ENCODE measurements around the gene FXYD1. TPM values are rescaled to one million over a fixed set of nuclear protein-coding genes. Genes with fewer than 3 reads are reported as not detected.
A peak's percentile ranks its signal among the peaks of the same experiment; 100 is the strongest.

Gene FXYD1
- total and polyA plus RNA-seq, 2 donors (not counting 3 experiments of a cell fraction or from before 2014, with no cell fraction given), result not detected

DNA sequence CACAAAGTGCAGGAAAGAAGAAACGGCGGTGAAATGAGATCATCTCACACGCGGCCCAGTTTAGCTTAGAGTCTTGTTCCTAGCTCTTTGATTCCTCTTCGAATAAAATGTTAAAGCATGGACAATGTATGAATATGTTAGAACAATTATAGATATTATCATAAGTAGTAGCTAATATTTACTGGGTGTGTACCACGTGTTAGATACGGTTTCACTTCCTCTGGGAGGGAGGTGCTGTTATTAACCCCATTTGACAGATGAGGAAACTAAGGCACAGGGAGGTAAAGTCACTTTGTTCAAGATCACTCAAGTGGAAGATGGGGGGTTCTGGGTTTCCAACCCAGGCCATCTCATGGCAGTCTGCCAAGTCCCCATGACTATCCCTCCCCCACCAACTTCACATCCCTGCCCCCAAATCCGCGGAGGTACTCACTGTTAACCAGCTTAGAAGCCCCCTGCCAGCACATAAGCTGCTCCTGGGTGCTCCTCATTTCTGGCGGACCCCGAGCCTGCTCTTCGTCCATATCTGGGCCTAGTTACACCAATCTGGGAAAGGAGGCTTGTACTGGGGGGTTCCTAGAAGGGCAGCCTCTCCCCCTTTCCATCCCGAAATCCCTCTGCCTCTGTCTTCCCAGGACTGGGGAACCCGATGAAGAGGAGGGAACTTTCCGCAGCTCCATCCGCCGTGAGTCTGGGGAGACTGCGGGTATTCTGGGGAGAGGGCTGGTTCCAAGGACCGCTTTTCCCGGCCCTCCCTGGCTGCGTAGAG is 3.4 kb downstream of the FXYD1 start:
- no peak overlapping the region for H3K27ac ChIP-seq (ENCODE audit: insufficient read depth, low read depth, low read length)
- FAIRE-seq, result no peak
- no peaks in the 10 kb centered on the region for H3K36me3 ChIP-seq (ENCODE audit: control insufficient read depth in 2 of 2, extremely low read depth in 1 of 2, insufficient read depth in 2 of 2, low read length in 2 of 2)
- dilution Hi-C loops (cut with MboI; ENCODE audit: extremely low pct_ligation_motif_present, low sequenced_read_pairs), result no loop called here
- no peak for DNase-seq (ENCODE audit: low read depth, low spot score)
- intact Hi-C loops (cut with micrococcal nuclease), result loop anchor here (1.0 to 5.0 kb wide), 4 partner anchors 11 to 180 kb away; partner anchors contain the start of genes USF2 and ZNF792
- POLR2A ChIA-PET, result interaction anchor here (0.5 to 1.0 kb wide), 3 partner anchors 45 to 409 kb away, joined by 3 to 5 read pairs (median 4); no protein-coding TSS in a partner anchor
- no peak overlapping the region for H3K4me3 ChIP-seq (replicated peaks in 1 of 3; ENCODE audit: insufficient read depth in 1 of 3, low read depth in 1 of 3, low read length in 3 of 3)
- no peaks in the 10 kb centered on the region for H4K20me1 ChIP-seq (replicated peaks; ENCODE audit: control insufficient read depth, extremely low read depth, insufficient read depth, low read length)
- H3K9me1 ChIP-seq (replicated peaks; ENCODE audit: control insufficient read depth, extremely low read depth, insufficient read depth, low read length), result no peaks in the 10 kb centered on the region
- peak overlapping the region; percentile 71 for H3K4me2 ChIP-seq (ENCODE audit: insufficient read depth, low read length)
- BruUV-seq (replicated peaks), result no TSS peak
- H3K79me2 ChIP-seq (ENCODE audit: control insufficient read depth, insufficient read depth, low read length), result no peaks in the 10 kb centered on the region
- TF ChIP-seq FOS (IDR thresholded peaks at IDR 0.05; ENCODE audit: borderline replicate concordance, insufficient read depth, low read length) (no peak), POLR2AphosphoS5 (IDR thresholded peaks at IDR 0.05; ENCODE audit: insufficient read depth, low read depth, low read length) (no peak), POLR2A (IDR thresholded peaks at IDR 0.05; ENCODE audit: low read depth, low read length) (no peak), EZH2 (IDR thresholded peaks at IDR 0.05; ENCODE audit: borderline replicate concordance, low read depth, low read length, severe bottlenecking) (no peak), GATA2 (IDR thresholded peaks at IDR 0.05; ENCODE audit: insufficient read depth, insufficient read length, low read depth, low read length) (no peak), JUN (IDR thresholded peaks at IDR 0.05; ENCODE audit: borderline replicate concordance, insufficient read depth, insufficient read length, low read depth) (no peak), MYC (IDR thresholded peaks at IDR 0.05; ENCODE audit: low read depth, low read length) (no peak)
- TF ChIP-seq, protein P1, sequence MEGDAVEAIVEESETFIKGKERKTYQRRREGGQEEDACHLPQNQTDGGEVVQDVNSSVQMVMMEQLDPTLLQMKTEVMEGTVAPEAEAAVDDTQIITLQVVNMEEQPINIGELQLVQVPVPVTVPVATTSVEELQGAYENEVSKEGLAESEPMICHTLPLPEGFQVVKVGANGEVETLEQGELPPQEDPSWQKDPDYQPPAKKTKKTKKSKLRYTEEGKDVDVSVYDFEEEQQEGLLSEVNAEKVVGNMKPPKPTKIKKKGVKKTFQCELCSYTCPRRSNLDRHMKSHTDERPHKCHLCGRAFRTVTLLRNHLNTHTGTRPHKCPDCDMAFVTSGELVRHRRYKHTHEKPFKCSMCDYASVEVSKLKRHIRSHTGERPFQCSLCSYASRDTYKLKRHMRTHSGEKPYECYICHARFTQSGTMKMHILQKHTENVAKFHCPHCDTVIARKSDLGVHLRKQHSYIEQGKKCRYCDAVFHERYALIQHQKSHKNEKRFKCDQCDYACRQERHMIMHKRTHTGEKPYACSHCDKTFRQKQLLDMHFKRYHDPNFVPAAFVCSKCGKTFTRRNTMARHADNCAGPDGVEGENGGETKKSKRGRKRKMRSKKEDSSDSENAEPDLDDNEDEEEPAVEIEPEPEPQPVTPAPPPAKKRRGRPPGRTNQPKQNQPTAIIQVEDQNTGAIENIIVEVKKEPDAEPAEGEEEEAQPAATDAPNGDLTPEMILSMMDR (IDR thresholded peaks at IDR 0.05; ENCODE audit: extremely low read depth in 1 of 2, insufficient read depth in 1 of 2, low read depth in 1 of 2, low read length in 2 of 2), result no peak
- TF ChIP-seq, protein P2, sequence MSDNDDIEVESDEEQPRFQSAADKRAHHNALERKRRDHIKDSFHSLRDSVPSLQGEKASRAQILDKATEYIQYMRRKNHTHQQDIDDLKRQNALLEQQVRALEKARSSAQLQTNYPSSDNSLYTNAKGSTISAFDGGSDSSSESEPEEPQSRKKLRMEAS (IDR thresholded peaks at IDR 0.05; ENCODE audit: insufficient read depth, insufficient read length), result no peak
- CTCF ChIA-PET, result interaction anchor here (0.6 to 3.5 kb wide), 17 partner anchors 11 to 326 kb away, joined by 3 to 73 read pairs (median 4); partner anchors contain the start of genes FXYD3, FXYD5 and USF2
- H3K9ac ChIP-seq (replicated peaks; ENCODE audit: extremely low read depth, insufficient read depth, low read length), result no peak overlapping the region
- no peaks in the 10 kb centered on the region for H3K9me3 ChIP-seq (replicated peaks; ENCODE audit: control insufficient read depth, insufficient read depth, low read length)
- peaks cover 11% of the 10 kb centered on the region for H3K4me1 ChIP-seq (ENCODE audit: control insufficient read depth, extremely low read depth, insufficient read depth, low read length)
- H3K27me3 ChIP-seq (ENCODE audit: control insufficient read depth in 2 of 2, insufficient read depth in 2 of 2, low read length in 2 of 2), result peaks cover 16 to 17% of the 10 kb centered on the region in 2 experiments
- peak overlapping the region; percentile 31 for H2AFZ ChIP-seq (ENCODE audit: low read depth, low read length)
